Measurements from ENCODE around the gene SUPT6H.
"Not testable (repeated sequence)": the region's sequence is repeated elsewhere in the genome, so short reads cannot be mapped to it uniquely, and the experiment has no call there.

The SUPT6H gene

DNA sequence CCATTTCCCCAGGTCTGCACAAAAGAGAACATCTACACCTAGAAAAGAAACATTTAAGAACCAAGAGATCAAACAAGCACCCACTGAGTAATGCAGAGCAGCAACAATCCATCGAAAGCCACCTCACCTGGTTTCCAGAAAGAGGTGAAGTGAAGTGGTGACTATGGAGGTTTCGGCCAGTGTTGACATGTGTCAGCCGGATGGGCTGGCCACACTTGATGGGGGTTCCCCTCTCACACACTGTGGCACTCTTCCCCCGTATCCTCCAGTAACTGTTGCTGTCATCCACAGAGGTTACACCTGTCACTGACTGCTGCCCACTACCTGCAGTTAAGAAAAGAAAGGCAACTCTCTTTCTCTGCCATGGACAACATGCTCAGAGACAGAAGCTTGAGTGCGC lies 6.8 kb upstream of the SUPT6H start:
- no peak overlapping the region for H3K9ac ChIP-seq (ENCODE audit: low read length in 2 of 2)
- H3K4me1 ChIP-seq (ENCODE audit: control insufficient read depth, insufficient read depth, low read length), result no peaks in the 10 kb centered on the region
- H3K4me3 ChIP-seq (ENCODE audit: low read length in 2 of 2), result no peak overlapping the region
- peaks cover 7 to 14% of the 10 kb centered on the region in 2 donors for H3K36me3 ChIP-seq (ENCODE audit: control insufficient read depth in 2 of 2, insufficient read depth in 2 of 2, low read length in 2 of 2)
- no peaks in the 10 kb centered on the region for H3K27me3 ChIP-seq (ENCODE audit: control insufficient read depth in 1 of 2, insufficient read depth in 2 of 2, low read length in 2 of 2)
- H3K9me3 ChIP-seq (ENCODE audit: control insufficient read depth in 2 of 2, low read length in 2 of 2), result no peaks in the 10 kb centered on the region
- H3K27ac ChIP-seq (ENCODE audit: low read length), result no peak overlapping the region

DNA sequence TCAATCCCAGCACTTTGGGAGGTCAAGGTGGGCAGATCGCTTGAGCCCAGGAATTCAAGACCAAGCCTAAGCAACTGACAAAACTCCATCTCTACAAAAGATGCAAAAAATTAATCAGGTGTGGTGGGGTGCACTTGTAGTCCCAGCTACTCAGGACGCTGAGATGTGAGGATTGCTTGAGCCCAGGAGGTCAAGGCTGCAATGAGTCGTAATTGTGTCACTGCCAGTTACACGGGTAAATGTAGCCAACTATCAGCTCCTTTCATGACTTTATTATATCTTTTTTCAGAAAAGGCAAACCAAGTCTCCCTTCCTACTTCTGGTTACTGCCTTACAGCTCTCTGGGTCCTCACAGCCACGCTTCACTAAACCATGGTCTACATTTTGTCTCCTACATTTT lies 4.2 kb upstream of the SUPT6H start:
- H3K9ac ChIP-seq (ENCODE audit: low read length in 2 of 2), result no peak overlapping the region
- H3K4me1 ChIP-seq (ENCODE audit: control insufficient read depth, insufficient read depth, low read length), result peaks cover under 1% of the 10 kb centered on the region
- no peaks in the 10 kb centered on the region for H3K27me3 ChIP-seq (ENCODE audit: control insufficient read depth in 1 of 2, insufficient read depth in 2 of 2, low read length in 2 of 2)
- no peaks in the 10 kb centered on the region for H3K9me3 ChIP-seq (ENCODE audit: control insufficient read depth in 2 of 2, low read length in 2 of 2)
- no peak overlapping the region for H3K4me3 ChIP-seq (ENCODE audit: low read length in 2 of 2)
- peaks cover 4 to 12% of the 10 kb centered on the region in 2 donors for H3K36me3 ChIP-seq (ENCODE audit: control insufficient read depth in 2 of 2, insufficient read depth in 2 of 2, low read length in 2 of 2)
- no peak overlapping the region for H3K27ac ChIP-seq (ENCODE audit: low read length)

DNA sequence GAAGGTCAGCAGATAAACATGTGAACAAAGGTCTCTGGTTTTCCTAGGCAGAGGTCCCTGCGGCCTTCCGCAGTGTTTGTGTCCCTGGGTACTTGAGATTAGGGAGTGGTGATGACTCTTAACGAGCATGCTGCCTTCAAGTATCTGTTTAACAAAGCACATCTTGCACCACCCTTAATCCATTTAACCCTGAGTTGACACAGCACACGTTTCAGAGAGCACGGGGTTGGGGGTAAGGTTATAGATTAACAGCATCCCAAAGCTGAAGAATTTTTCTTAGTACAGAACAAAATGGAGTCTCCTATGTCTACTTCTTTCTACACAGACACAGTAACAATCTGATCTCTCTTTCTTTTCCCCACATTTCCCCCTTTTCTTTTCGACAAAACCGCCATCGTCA lies 3.7 kb upstream of the SUPT6H start:
- H3K9me3 ChIP-seq (ENCODE audit: control insufficient read depth in 2 of 2, low read length in 2 of 2); H3K4me1 ChIP-seq (ENCODE audit: control insufficient read depth, insufficient read depth, low read length); H3K27ac ChIP-seq (ENCODE audit: low read length); H3K9ac ChIP-seq (ENCODE audit: low read length in 2 of 2); H3K27me3 ChIP-seq (ENCODE audit: control insufficient read depth in 1 of 2, insufficient read depth in 2 of 2, low read length in 2 of 2); H3K4me3 ChIP-seq (ENCODE audit: low read length in 2 of 2): not testable (repeated sequence)
- peaks cover under 1 to 10% of the 10 kb centered on the region in 2 donors for H3K36me3 ChIP-seq (ENCODE audit: control insufficient read depth in 2 of 2, insufficient read depth in 2 of 2, low read length in 2 of 2)

DNA sequence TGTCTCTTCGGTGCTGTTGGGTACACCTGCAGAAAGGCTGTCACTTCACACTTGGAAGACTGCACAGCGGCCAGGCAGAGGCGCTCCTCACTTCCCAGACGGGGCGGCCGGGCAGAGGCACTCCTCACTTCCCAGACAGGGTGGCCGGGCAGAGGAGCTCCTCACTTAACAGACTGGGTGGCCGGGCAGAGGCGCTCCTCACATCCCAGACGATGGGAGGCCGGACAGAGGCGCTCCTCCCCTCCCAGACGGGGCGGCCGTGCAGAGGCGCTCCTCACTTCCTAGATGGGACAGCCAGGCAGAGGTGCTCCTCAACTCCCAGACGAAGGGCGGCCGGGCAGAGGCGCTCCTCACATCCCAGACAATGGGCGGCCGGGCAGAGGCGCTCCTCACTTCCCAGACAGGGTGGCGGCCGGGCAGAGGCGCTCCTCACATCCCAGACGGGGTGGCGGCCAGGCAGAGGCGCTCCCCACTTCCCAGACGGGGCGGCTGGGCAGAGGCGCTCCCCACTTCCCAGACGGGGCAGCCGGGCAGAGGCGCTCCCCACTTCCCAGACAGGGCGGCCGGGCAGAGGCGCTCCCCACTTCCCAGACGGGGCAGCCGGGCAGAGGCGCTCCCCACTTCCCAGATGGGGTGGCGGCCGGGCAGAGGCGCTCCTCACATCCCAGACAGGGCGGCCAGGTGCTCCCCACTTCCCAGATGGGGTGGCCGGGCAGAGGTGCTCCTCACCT lies 3.1 kb upstream of the SUPT6H start:
- H3K36me3 ChIP-seq (ENCODE audit: control insufficient read depth in 2 of 2, insufficient read depth in 2 of 2, low read length in 2 of 2); H3K27ac ChIP-seq (ENCODE audit: low read length); H3K9me3 ChIP-seq (ENCODE audit: control insufficient read depth in 2 of 2, low read length in 2 of 2); H3K4me3 ChIP-seq (ENCODE audit: low read length in 2 of 2); H3K27me3 ChIP-seq (ENCODE audit: control insufficient read depth in 1 of 2, insufficient read depth in 2 of 2, low read length in 2 of 2); H3K9ac ChIP-seq (ENCODE audit: low read length in 2 of 2): not testable (repeated sequence)
- H3K4me1 ChIP-seq (ENCODE audit: control insufficient read depth, insufficient read depth, low read length), result peaks cover 12% of the 10 kb centered on the region

DNA sequence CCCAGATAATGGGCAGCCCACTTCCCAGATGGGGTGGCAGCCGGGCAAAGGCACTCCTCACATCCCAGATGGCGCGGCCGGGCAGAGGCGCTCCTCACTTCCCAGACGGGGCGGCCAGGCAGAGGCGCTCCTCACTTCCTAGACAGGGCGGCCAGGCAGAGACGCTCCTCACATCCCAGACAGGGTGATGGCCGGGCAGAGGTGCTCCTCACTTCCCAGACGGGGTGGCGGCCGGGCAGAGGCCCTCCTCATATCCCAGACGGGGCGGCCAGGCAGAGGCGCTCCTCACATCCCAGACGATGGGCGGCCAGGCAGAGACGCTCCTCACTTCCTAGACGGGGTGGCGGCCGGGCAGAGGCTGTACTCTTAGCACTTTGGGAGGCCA lies 2.5 kb upstream of the SUPT6H start:
- H3K27ac ChIP-seq (ENCODE audit: low read length); H3K9me3 ChIP-seq (ENCODE audit: control insufficient read depth in 2 of 2, low read length in 2 of 2); H3K4me3 ChIP-seq (ENCODE audit: low read length in 2 of 2); H3K36me3 ChIP-seq (ENCODE audit: control insufficient read depth in 2 of 2, insufficient read depth in 2 of 2, low read length in 2 of 2); H3K27me3 ChIP-seq (ENCODE audit: control insufficient read depth in 1 of 2, insufficient read depth in 2 of 2, low read length in 2 of 2); H3K9ac ChIP-seq (ENCODE audit: low read length in 2 of 2): not testable (repeated sequence)
- H3K4me1 ChIP-seq (ENCODE audit: control insufficient read depth, insufficient read depth, low read length), result peaks cover 17% of the 10 kb centered on the region

DNA sequence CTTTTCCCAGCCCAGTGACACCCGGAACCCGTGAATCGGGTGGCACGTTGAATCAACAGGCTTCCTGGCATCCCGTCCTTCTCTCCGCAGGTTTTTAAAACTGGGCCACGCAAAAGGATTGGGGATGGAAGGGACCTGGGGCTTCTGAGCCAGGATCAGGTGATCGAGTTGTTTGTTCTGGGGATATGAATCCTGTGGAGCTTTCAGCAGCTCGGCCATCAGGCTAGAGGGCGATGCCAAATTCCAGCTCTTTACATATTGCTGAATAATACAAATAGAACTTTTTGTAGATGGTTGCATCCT lies 473 bp downstream of the SUPT6H start:
- H3K27me3 ChIP-seq (ENCODE audit: control insufficient read depth in 1 of 2, insufficient read depth in 2 of 2, low read length in 2 of 2), result no peaks in the 10 kb centered on the region
- H3K4me1 ChIP-seq (ENCODE audit: control insufficient read depth, insufficient read depth, low read length), result peaks cover 23% of the 10 kb centered on the region
- peak overlapping the region; percentile 98 for H3K27ac ChIP-seq (ENCODE audit: low read length)
- peak overlapping the region; percentile 99 to 100 for H3K4me3 ChIP-seq (ENCODE audit: low read length in 2 of 2)
- H3K36me3 ChIP-seq (ENCODE audit: control insufficient read depth in 2 of 2, insufficient read depth in 2 of 2, low read length in 2 of 2), result peaks cover 0 to 5% of the 10 kb centered on the region in 2 donors
- H3K9ac ChIP-seq (ENCODE audit: low read length in 2 of 2), result peak overlapping the region; percentile 98 to 100
- H3K9me3 ChIP-seq (ENCODE audit: control insufficient read depth in 2 of 2, low read length in 2 of 2), result no peaks in the 10 kb centered on the region

DNA sequence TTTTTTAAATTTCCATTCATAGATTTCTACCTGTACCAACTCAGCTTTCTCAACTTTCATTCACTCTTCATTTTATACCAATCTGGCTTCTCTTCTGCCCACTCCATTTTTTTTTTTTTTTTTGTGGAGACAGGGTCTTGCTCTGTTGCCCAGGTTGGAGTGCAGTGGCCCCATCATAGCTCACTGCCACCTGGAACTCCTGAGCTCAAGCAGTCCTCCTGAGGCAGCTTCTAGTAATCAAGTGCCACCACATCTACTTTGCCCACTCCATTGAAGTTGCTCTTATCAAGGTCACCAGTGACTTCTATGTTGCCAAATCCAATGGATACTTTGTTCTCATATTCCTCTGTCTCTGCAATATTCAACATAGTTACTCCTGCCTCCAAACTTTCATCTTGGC lies 1.7 kb downstream of the SUPT6H start:
- Histone ChIP-seq H3K9me3 (ENCODE audit: control insufficient read depth in 2 of 2, low read length in 2 of 2) (no peaks in the 10 kb centered on the region), H3K4me3 (ENCODE audit: low read length in 2 of 2) (no peak overlapping the region), H3K9ac (ENCODE audit: low read length in 2 of 2) (peak overlapping the region in 1 of 2 donors; percentile 98), H3K27ac (ENCODE audit: low read length) (no peak overlapping the region), H3K36me3 (ENCODE audit: control insufficient read depth in 2 of 2, insufficient read depth in 2 of 2, low read length in 2 of 2) (peaks cover 4 to 11% of the 10 kb centered on the region in 2 donors), H3K27me3 (ENCODE audit: control insufficient read depth in 1 of 2, insufficient read depth in 2 of 2, low read length in 2 of 2) (no peaks in the 10 kb centered on the region), H3K4me1 (ENCODE audit: control insufficient read depth, insufficient read depth, low read length) (peaks cover 23% of the 10 kb centered on the region)

DNA sequence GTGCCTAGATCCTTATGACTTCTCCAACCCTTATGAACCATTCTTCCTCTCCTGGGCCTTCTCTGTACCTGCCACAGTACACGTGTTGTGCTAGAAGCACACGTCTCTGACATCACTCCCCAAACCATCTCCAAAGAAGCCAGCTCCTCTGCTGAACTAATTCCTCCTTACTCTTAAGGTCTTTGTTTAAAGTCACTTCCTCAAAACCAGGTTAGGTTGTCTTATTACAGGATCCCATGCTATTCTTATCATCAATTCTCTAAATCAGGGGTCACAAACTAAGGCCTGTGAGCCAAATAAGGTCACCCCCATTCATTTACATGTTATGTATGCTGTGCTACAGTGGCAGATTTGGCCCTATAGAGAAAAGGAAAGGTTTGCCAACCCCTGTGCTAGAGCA lies 4.0 kb downstream of the SUPT6H start:
- H3K36me3 ChIP-seq (ENCODE audit: control insufficient read depth in 2 of 2, insufficient read depth in 2 of 2, low read length in 2 of 2), result peaks cover 12 to 17% of the 10 kb centered on the region in 2 donors
- peaks cover 23% of the 10 kb centered on the region for H3K4me1 ChIP-seq (ENCODE audit: control insufficient read depth, insufficient read depth, low read length)

DNA sequence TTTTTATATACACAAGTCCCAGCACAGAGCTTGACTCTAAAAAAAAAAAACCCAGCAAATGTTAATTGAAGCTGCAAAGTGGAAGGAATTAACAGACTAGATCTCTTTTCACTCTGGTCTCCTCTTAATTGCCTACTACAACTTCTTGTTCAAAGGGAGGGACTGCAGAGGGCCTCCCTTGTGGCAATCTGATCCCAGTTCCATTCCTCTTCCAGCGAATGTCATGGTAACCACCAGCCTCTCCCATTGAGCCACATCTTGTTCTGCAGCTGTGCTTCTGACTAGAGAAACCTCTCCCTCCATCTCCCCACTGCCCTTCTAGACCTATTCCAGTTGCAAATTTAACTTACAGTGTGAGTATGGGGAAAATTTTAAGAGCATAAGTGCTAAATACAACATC lies 5.9 kb downstream of the SUPT6H start:
- H3K27me3 ChIP-seq (ENCODE audit: control insufficient read depth in 1 of 2, insufficient read depth in 2 of 2, low read length in 2 of 2), result no peaks in the 10 kb centered on the region
- no peaks in the 10 kb centered on the region for H3K9me3 ChIP-seq (ENCODE audit: control insufficient read depth in 2 of 2, low read length in 2 of 2)
- H3K9ac ChIP-seq (ENCODE audit: low read length in 2 of 2), result peak overlapping the region in 1 of 2 donors; percentile 13
- H3K27ac ChIP-seq (ENCODE audit: low read length), result no peak overlapping the region
- H3K4me3 ChIP-seq (ENCODE audit: low read length in 2 of 2), result no peak overlapping the region
- peaks cover 21% of the 10 kb centered on the region for H3K4me1 ChIP-seq (ENCODE audit: control insufficient read depth, insufficient read depth, low read length)
- H3K36me3 ChIP-seq (ENCODE audit: control insufficient read depth in 2 of 2, insufficient read depth in 2 of 2, low read length in 2 of 2), result peaks cover 27 to 28% of the 10 kb centered on the region in 2 donors

More for the DNA sequence above, 4.0 kb downstream of the SUPT6H start:
- no peak overlapping the region for H3K27ac ChIP-seq (ENCODE audit: low read length)
- peak overlapping the region in 1 of 2 donors; percentile 15 for H3K4me3 ChIP-seq (ENCODE audit: low read length in 2 of 2)
- no peak overlapping the region for H3K9ac ChIP-seq (ENCODE audit: low read length in 2 of 2)
- H3K9me3 ChIP-seq (ENCODE audit: control insufficient read depth in 2 of 2, low read length in 2 of 2), result no peaks in the 10 kb centered on the region
- no peaks in the 10 kb centered on the region for H3K27me3 ChIP-seq (ENCODE audit: control insufficient read depth in 1 of 2, insufficient read depth in 2 of 2, low read length in 2 of 2)

DNA sequence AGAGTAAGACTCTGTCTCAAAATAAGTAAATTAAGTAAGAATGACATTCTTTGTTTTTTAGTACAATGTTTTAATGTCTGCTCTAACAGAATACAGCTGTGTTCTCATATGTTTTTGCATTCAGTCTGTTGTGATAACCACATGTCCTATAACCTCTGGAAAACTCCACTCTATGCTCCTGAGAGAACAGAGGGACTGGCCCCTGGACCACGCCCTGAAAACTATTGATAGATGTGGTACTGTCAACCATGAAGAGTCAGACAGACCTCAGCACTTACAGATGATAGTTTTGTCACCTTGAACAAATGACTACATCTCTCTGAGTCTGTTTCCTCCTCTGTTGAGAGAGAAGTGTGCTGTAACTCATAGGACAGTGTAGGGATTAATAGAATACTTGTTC lies 7.9 kb downstream of the SUPT6H start:
- H3K9me3 ChIP-seq (ENCODE audit: control insufficient read depth in 2 of 2, low read length in 2 of 2), result no peaks in the 10 kb centered on the region
- H3K4me3 ChIP-seq (ENCODE audit: low read length in 2 of 2), result no peak overlapping the region
- no peak overlapping the region for H3K9ac ChIP-seq (ENCODE audit: low read length in 2 of 2)
- peaks cover 45 to 48% of the 10 kb centered on the region in 2 donors for H3K36me3 ChIP-seq (ENCODE audit: control insufficient read depth in 2 of 2, insufficient read depth in 2 of 2, low read length in 2 of 2)
- no peaks in the 10 kb centered on the region for H3K27me3 ChIP-seq (ENCODE audit: control insufficient read depth in 1 of 2, insufficient read depth in 2 of 2, low read length in 2 of 2)
- peaks cover 6% of the 10 kb centered on the region for H3K4me1 ChIP-seq (ENCODE audit: control insufficient read depth, insufficient read depth, low read length)
- no peak overlapping the region for H3K27ac ChIP-seq (ENCODE audit: low read length)

DNA sequence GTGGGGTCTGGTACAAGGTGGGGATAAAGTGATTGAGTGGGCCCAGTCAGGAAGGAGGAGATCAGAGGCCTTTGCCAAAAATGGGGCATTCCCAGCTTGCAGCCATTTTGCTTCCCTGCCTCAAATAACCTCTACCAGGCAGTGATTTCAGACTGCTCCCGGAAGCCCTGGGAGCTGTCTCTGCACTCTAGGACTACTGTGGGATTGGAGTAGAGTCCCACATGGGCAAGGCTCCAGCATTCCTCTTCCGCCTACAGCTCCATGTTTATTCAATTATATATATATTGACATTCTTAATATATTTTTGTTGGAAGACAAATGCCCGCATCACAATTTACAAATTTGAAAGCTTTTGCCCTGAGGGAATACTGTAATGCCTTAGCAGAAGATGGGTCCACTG lies 13.5 kb downstream of the SUPT6H start:
- Histone ChIP-seq H3K9ac (ENCODE audit: low read length in 2 of 2) (no peak overlapping the region), H3K9me3 (ENCODE audit: control insufficient read depth in 2 of 2, low read length in 2 of 2) (no peaks in the 10 kb centered on the region), H3K36me3 (ENCODE audit: control insufficient read depth in 2 of 2, insufficient read depth in 2 of 2, low read length in 2 of 2) (peaks cover 71 to 76% of the 10 kb centered on the region in 2 donors), H3K4me3 (ENCODE audit: low read length in 2 of 2) (no peak overlapping the region), H3K27ac (ENCODE audit: low read length) (no peak overlapping the region), H3K27me3 (ENCODE audit: control insufficient read depth in 1 of 2, insufficient read depth in 2 of 2, low read length in 2 of 2) (no peaks in the 10 kb centered on the region), H3K4me1 (ENCODE audit: control insufficient read depth, insufficient read depth, low read length) (no peaks in the 10 kb centered on the region)
